Inferior parietal cortex (tissue), 1 donor: ENCODE results near the gene CRTC1.
"Not testable (repeated sequence)": the region's sequence is repeated elsewhere in the genome, so short reads cannot be mapped to it uniquely, and the experiment has no call there.

ENCODE experiments used
- DNase-seq: peaks from one replicate; pipeline ENCODE4 v3.0.0-alpha.2; 2016; ENCODE audit errors: extremely low spot score

Gene CRTC1

GRCh38 chr19:18730885-18731513 lies 47.5 kb downstream of the CRTC1 start:
- no peak for DNase-seq

GRCh38 chr19:18731562-18732008 lies 48.1 kb downstream of the CRTC1 start:
- no peak for DNase-seq

- DNase-seq: no peak
Measured at GRCh38 chr19:18733196-18733647, 49.7 kb downstream of the CRTC1 start.

- DNase-seq: not testable (repeated sequence)
Measured at GRCh38 chr19:18733762-18734332, 50.4 kb downstream of the CRTC1 start.

GRCh38 chr19:18735324-18735723 lies 51.8 kb downstream of the CRTC1 start:
- no peak for DNase-seq

GRCh38 chr19:18735752-18736151 lies 52.3 kb downstream of the CRTC1 start:
- no peak for DNase-seq

- DNase-seq: no peak
Measured at GRCh38 chr19:18736415-18737336, 53.2 kb downstream of the CRTC1 start.

- DNase-seq: no peak
Measured at GRCh38 chr19:18737337-18737953, 54.0 kb downstream of the CRTC1 start.

- DNase-seq: no peak
Measured at GRCh38 chr19:18737954-18738351, 54.5 kb downstream of the CRTC1 start.

- no peak for DNase-seq
Measured at GRCh38 chr19:18738961-18739690, 55.6 kb downstream of the CRTC1 start.

GRCh38 chr19:18741124-18742121 lies 57.9 kb downstream of the CRTC1 start:
- DNase-seq: no peak

- no peak for DNase-seq
Measured at GRCh38 chr19:18742324-18742723, 58.8 kb downstream of the CRTC1 start.

- DNase-seq: no peak
Measured at GRCh38 chr19:18742838-18743783, 59.6 kb downstream of the CRTC1 start.

GRCh38 chr19:18743784-18744418 lies 60.4 kb downstream of the CRTC1 start:
- no peak for DNase-seq

GRCh38 chr19:18745012-18745735 lies 61.7 kb downstream of the CRTC1 start:
- DNase-seq: no peak

- no peak for DNase-seq
Measured at GRCh38 chr19:18745931-18746330, 62.5 kb downstream of the CRTC1 start.

- no peak for DNase-seq
Measured at GRCh38 chr19:18746401-18747325, 63.2 kb downstream of the CRTC1 start.
